GM18951 (cell line): ENCODE results near the gene THRB.
"Not testable (repeated sequence)": the region's sequence is repeated elsewhere in the genome, so short reads cannot be mapped to it uniquely, and the experiment has no call there.

Source experiments
- POLR2A ChIP-seq: IDR thresholded peaks from 4 replicates; pipeline ENCODE4 v1.6.1; 2011; ENCODE audit warnings: mild to moderate bottlenecking; ENCODE audit not compliant: insufficient read length, insufficient read depth; ENCODE audit errors: extremely low read depth
- in situ Hi-C: fragments of 300-500 bp; cut with MboI; formaldehyde crosslinking; loops from one replicate; pipeline ENCODE4 v1.12.0; 2022; ENCODE audit warnings: low sequenced_read_pairs, mixed read lengths, inconsistent platforms; ENCODE audit not compliant: unreplicated experiment

THRB gene

DNA sequence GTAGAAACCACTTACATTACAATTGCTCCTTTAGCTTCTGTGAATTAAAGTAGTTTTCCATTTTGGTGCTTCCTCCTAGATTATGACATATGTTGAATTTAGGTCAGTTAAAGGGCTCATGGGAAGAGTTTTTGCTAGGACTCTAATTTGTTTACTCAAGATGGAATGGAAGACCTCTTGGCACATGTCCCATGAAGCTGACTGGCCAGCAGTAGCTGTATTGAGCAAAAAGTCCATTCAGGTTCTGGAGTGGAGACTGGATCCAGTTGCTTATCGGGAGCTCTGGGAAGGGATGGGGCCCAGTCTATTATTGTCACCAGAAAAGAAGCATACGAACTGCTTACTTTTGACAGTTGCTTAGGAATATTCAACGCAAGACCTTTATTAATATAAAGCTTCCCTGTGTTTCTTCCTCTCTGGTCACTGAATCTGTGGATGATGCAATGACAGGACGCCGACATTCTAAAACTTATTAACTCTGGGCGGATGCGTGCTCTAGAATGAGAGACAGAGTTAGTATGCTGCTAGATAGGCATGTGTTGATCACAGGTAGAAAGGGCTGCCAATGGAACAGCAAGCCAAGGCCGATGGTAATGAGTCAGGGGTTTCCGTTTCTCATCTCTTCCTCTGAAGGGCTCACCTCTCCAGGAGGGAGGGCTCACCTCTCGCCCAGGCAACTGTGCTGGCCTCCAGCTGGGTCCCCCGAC, 393.8 kb downstream of the THRB start:
- in situ Hi-C loops, result no loop called here
- TF ChIP-seq POLR2A, result no peak

DNA sequence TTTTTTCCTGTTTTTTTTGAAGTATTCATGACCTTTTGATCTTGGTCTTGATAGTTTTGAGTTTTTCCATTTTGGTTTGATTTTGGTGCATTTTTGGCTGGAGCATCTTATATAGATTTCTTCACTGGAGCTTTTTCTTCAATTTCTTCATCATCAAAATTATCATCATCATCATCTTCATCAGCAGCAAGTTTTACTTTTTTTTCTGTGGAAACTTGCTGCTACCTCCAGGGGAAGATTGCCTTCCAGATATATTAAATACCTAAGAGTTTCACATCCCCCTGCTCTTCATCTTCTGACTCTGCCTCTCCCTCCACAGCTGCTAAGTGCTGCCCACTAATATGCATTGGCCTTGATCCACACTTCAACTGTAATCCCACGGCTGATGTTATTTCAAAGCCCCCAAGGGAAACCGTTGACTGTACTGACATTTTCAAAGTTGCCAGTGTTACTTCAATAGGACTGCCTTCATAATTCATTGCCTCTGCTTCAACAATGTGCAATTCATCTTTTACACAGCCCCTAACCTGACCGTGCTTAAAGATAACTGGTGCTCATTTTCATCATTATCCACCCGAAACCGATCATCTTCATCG, 397.9 kb downstream of the THRB start:
- in situ Hi-C loops, result no loop called here
- TF ChIP-seq POLR2A, result no peak

DNA sequence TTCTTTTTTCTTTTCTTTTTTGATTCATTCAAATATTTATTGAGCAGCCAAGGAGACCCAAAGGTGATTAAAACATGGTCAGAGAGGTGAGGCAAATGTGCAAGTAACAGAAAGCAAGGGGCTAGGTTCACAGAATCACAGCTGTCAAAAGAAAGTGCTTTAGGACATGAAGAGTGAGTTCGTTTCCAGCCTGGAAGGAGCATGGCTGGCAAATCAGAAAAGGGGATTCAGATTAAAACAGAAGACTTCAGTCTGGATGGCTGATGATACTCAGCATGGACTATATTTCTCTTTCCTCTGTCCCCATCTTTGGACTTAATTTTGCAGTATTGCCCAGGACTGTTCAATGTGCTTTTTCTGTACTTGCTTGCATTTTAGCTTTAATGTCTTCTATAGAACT, 398.4 kb downstream of the THRB start:
- TF ChIP-seq POLR2A, result no peak
- in situ Hi-C loops, result no loop called here

DNA sequence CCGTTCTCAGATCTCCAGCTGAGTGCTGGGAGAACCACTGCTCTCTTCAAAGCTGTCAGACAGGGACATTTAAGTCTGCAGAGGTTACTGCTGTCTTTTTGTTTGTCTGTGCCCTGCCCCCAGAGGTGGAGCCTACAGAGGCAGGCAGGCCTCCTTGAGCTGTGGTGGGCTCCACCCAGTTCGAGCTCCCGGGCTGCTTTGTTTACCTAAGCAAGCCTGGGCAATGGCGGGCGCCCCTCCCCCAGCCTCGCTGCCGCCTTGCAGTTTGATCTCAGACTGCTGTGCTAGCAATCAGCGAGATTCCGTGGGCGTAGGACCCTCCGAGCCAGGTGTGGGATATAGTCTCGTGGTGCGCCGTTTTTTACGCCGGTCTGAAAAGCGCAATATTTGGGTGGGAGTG, 399.8 kb downstream of the THRB start:
- in situ Hi-C loops, result not testable (repeated sequence)

DNA sequence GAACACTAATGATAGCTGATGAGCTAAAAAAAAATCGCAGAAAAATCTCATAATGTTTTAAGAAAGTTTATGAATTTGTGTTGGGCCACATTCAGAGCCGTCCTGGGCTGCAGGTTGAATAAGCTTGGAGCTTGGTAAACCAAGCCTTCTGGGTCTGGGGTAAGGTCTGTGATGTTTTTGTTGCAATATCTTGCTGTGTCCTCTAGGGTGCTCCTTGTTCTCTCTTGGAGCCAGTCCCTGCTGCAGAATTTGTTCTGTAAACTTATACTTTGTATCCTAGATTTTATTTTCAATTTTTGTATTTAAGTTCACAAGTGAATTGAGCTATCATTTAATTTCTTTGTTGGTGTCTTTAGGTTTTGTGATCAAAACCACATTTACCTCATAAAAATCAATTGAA, 405.9 kb downstream of the THRB start:
- TF ChIP-seq POLR2A, result no peak
- in situ Hi-C loops, result no loop called here

DNA sequence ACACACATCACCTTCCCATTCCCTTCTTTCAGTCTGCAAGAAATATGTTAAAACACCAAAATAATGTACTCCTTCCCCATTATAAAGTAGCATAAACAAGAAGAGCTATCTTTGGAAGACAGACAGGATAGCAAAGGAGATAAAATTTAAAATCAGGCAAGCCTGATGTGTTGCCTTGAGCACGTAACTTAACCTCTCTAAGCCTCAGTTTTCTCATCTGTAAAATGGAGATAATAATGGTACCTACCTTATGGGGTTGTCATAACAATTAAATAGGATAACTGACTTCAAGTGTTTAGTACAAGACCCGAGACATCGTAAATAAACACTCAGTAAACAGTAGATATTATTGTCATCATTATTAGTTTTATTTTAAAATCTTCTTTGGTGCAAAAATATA, 407.2 kb downstream of the THRB start:
- in situ Hi-C loops, result no loop called here
- no peak for TF ChIP-seq POLR2A

DNA sequence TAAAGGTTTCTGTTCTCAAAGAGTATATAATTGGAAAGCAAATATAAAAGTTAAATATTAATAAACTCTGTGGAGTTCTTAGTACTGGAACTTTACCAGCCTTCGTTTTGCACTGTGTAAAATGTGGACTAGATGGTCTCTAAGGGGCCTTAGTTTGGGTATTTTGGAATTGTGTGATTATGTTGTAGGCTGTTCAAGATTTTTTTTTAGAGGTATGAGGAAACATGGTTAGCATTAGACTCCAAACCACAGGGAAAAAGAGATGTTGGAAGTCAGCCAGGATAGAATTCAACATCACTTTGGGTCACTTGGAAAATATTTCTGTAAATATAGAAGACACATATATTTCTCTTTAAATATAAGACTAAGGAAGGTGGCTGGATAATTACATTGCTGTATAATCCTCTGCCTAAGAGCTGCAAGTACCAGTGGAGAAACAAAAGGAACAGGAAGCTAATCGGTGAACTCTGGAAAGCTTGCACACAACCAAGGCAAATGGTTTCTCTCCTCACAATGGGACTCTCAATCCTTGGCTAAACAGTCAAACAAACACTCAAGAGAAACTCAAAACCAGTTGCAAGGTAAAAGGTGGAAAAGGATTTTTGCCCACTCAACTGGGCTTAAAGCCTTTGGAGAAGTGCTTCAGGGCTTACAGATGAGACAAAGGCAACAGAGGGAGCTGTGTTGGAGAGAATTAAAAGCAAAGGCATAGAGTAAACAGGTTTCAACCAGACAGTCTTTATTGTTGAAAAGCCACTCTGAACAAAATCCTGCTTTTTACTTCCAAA, 407.8 kb downstream of the THRB start:
- in situ Hi-C loops, result no loop called here
- no peak for TF ChIP-seq POLR2A

DNA sequence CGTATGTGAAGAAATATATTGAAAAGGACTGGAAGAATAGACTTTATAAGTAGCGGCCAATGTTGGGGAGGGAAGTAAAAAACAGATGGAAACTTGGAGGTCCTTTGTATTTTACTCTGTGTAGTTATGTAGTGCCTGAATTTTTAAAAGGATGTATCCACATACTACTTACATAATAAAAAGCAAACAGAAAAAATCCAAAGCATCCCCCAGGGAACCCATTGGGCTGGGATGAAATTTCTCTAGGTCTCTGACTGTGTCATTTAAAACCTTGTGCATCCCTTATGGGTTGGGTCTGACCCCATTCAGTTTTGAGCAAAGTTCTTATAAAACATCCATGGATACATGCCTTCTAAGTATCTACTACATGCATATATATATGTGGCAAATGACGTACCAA, 408.4 kb downstream of the THRB start:
- in situ Hi-C loops, result no loop called here
- no peak for TF ChIP-seq POLR2A

DNA sequence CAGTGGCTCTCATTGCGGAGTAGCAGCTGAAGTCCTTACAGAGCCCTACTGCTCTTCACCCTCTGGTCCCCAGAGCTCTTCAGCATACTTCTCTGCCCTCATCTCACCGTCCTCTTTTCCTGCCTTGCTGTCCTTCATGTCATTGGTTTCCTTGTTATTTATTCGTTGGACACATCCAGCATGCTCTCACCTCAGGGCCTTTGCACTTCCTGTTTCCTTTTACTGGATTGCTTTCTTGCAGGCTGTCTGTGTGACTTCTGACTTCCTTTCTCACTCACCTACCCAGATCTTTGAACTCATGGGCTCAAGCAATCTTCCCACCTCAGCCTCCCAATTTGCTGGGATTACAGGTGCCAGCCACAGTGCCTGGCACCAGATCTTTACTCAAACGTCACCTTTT, 422.5 kb downstream of the THRB start:
- in situ Hi-C loops, result no loop called here
- TF ChIP-seq POLR2A, result no peak

DNA sequence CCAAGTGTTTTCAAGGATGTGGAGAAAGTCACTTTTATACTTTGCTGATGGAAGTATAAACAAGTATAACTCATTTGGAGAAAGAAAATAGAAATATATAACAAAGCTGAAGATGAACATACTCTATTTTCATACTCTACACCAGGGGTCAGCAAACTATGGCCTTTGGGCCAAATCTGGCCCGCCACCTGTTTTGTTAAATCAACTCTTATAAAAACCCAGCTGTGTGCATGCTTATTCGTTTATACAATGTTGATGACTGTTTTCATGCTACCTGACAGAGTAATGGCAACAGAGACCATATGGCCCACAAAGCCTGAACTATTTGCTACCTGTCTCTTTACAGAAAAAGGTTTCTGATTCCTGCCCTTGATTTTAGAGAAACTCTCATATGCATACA, 425.6 kb downstream of the THRB start:
- in situ Hi-C loops, result no loop called here
- no peak for TF ChIP-seq POLR2A

DNA sequence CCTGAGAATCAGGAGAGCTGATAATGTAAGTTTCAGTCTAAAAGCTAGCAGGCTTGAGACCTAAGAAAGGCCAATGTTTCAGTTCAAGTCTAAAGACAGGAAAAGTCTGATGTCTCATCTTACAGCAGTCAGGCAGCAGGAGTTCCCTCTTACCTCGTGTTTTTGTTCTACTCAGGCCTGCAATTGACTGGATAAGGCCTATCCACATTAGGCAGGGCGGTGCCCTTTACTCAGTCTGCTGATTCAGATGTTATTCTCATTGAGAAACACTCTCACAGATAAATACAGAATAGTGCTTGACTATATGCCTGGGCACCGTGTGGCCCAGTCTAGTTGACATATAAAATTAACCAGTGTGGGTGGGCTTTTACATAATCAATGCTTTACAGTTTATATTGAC, 427.2 kb downstream of the THRB start:
- TF ChIP-seq POLR2A, result no peak
- in situ Hi-C loops, result no loop called here
